Right ventricle myocardium inferior (tissue), 1 donor: ENCODE results near the gene EGFR. TPM values are rescaled to one million over a fixed set of nuclear protein-coding genes. Genes with fewer than 3 reads are reported as not detected.
"Not testable (repeated sequence)": the region's sequence is repeated elsewhere in the genome, so short reads cannot be mapped to it uniquely, and the experiment has no call there.

Source experiments
- ATAC-seq: fragments of 200-7000 bp; cut with Tn5 transposase; one replicate; pipeline ENCODE4 v1.9.1; 2020; ENCODE audit warnings: mild to moderate bottlenecking, moderate library complexity
- DNase-seq: peaks from one replicate; pipeline ENCODE4 v3.0.0; 2021; ENCODE audit errors: missing footprints
- intact Hi-C: fragments of 100-400 bp; cut with DNase I; formaldehyde crosslinking; loops from one replicate; pipeline ENCODE4 v1.11.0; 2022
- total RNA-seq: library from RNA; stranded (reverse); fragmentation: NEBNext Ultra II Directional; extraction: Animal tissue kit (Norgen Biotek cat#: 25700); gene quantifications from one replicate; pipeline ENCODE4 v1.2.1, GENCODE V29; 2021
- donor health status: DM: no; HTN: yes; CAD: no; lungs with severe emphysema.

EGFR gene
- total RNA-seq, 1 donor from 2014 or later, result 11.4 TPM

DNA sequence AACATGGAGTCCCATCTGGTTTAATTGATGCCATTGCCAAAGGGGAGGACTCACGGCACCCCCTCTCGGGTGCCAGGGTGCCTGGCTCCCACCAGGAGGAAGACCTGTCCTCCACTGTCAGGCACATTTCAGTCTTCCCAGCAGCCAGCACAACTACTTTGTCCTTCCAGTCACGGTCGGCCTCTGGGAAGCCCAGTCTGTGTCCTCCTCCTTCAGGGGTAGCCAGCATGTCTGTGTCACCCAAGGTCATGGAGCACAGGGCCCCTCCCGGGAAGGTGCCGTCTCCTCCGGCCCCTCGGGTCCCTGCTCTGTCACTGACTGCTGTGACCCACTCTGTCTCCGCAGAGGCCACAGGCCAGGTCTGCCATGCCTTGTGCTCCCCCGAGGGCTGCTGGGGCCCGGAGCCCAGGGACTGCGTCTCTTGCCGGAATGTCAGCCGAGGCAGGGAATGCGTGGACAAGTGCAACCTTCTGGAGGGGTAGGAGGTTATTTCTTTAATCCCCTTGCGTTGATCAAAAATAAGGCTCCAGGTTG is 142.4 kb downstream of the EGFR start:
- DNase-seq (no peak), ATAC-seq (no peak)
- intact Hi-C loops, result no loop called here

DNA sequence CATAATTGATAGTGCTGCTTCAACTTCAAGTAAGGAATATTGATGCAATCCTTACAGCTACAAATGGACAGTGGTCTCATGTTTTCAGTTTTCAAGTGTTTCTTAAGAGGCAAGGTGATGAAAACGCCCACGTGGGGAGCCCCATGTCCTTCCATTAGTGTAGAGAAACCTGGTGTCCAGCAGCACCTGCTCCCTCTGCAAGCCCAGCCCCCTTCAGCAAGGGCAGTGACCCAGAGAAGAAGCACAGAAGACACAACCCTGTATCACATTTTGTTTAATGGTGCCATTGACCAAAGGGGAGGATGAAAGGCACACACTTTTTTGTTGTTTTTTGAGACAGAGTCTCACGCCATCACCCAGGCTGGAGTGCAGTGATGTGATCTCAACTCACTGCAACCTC is 143.7 kb downstream of the EGFR start:
- DNase-seq (no peak), ATAC-seq (no peak)
- intact Hi-C loops, result no loop called here

GRCh38 chr7:55163733-55164132 is 144.9 kb downstream of the EGFR start:
- DNase-seq, result no peak
- ATAC-seq, result no peak
- intact Hi-C loops, result no loop called here

- no peak for ATAC-seq
- intact Hi-C loops, result no loop called here
- DNase-seq, result no peak
These were observed 145.7 kb downstream of the EGFR start for GRCh38 chr7:55164527-55164926.

GRCh38 chr7:55165176-55165861 is 146.5 kb downstream of the EGFR start:
- DNase-seq, result no peak
- intact Hi-C loops, result no loop called here
- ATAC-seq, result no peak

GRCh38 chr7:55167296-55167695 is 148.5 kb downstream of the EGFR start:
- ATAC-seq, intact Hi-C loops, DNase-seq: not testable (repeated sequence)

DNA sequence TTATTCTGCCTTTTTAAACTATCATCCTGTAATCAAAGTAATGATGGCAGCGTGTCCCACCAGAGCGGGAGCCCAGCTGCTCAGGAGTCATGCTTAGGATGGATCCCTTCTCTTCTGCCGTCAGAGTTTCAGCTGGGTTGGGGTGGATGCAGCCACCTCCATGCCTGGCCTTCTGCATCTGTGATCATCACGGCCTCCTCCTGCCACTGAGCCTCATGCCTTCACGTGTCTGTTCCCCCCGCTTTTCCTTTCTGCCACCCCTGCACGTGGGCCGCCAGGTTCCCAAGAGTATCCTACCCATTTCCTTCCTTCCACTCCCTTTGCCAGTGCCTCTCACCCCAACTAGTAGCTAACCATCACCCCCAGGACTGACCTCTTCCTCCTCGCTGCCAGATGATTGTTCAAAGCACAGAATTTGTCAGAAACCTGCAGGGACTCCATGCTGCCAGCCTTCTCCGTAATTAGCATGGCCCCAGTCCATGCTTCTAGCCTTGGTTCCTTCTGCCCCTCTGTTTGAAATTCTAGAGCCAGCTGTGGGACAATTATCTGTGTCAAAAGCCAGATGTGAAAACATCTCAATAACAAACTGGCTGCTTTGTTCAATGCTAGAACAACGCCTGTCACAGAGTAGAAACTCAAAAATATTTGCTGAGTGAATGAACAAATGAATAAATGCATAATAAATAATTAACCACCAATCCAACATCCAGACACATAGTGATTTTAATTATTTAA is 151.7 kb downstream of the EGFR start:
- no peak for ATAC-seq
- intact Hi-C loops, result no loop called here

DNA sequence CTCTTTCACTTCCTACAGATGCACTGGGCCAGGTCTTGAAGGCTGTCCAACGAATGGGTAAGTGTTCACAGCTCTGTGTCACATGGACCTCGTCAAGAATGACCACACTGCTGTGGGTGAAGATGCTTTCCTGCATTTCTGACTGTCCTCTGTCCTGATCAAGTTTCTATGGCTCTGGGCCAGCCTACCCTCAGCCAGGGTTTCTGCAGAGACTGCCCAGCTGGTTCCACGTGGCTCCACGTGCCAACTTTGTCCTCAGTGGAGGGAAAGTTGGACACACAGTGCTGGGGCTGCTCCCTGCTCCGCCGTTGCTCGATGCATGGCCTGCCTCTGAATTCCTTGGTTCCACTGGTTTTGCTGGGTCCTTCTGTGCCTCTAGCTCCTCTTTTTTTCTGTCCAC is 152.3 kb downstream of the EGFR start:
- intact Hi-C loops, result no loop called here
- ATAC-seq, result no peak
- DNase-seq, result no peak

More for the DNA sequence above, 151.7 kb downstream of the EGFR start:
- DNase-seq, result no peak

- DNase-seq (no peak), ATAC-seq (no peak)
- intact Hi-C loops, result no loop called here
These were observed 153.3 kb downstream of the EGFR start for GRCh38 chr7:55172161-55172560.

GRCh38 chr7:55172881-55173609 is 154.2 kb downstream of the EGFR start:
- ATAC-seq, result no peak
- DNase-seq, result no peak
- intact Hi-C loops, result no loop called here

DNA sequence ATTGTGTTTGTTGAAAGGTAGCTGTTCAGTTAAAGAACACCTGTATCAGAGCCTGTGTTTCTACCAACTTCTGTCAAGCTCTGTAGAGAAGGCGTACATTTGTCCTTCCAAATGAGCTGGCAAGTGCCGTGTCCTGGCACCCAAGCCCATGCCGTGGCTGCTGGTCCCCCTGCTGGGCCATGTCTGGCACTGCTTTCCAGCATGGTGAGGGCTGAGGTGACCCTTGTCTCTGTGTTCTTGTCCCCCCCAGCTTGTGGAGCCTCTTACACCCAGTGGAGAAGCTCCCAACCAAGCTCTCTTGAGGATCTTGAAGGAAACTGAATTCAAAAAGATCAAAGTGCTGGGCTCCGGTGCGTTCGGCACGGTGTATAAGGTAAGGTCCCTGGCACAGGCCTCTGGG is 154.9 kb downstream of the EGFR start:
- DNase-seq (no peak), ATAC-seq (no peak)
- intact Hi-C loops, result no loop called here

GRCh38 chr7:55174456-55174855 is 155.6 kb downstream of the EGFR start:
- ATAC-seq (no peak), DNase-seq (no peak)
- intact Hi-C loops, result no loop called here

DNA sequence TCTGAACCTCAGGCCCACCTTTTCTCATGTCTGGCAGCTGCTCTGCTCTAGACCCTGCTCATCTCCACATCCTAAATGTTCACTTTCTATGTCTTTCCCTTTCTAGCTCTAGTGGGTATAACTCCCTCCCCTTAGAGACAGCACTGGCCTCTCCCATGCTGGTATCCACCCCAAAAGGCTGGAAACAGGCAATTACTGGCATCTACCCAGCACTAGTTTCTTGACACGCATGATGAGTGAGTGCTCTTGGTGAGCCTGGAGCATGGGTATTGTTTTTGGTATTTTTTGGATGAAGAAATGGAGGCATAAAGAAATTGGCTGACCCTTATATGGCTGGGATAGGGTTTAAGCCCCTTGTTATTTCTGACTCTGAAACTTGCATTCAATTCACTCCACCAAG is 156.0 kb downstream of the EGFR start:
- ATAC-seq, result no peak
- DNase-seq, result no peak
- intact Hi-C loops, result no loop called here

DNA sequence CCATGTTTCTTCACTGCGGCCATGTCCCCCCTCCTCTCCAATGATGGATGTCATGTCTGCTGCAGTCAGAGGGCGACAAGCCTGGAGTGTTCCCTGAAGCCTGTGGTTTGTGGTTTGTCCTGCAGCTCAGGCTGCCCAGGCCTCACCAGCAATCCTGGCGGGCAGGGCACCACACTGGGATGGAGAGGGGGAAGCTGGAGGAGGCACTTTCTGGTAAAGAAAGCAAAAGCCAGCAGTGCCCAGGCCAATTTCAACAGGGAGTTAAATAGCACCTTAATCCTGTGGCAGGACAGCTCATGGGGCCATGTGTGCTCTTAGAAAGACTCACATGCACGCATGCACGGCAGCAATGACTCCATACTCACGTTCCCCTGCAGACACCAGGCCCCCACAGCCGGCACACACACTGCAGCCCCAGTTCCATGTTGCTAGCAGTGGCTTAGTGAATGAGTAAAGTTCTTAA is 158.3 kb downstream of the EGFR start:
- intact Hi-C loops, result no loop called here
- DNase-seq (no peak), ATAC-seq (no peak)

GRCh38 chr7:55177589-55178261 is 158.9 kb downstream of the EGFR start:
- ATAC-seq (peak; percentile 38), DNase-seq (no peak)
- intact Hi-C loops, result no loop called here

DNA sequence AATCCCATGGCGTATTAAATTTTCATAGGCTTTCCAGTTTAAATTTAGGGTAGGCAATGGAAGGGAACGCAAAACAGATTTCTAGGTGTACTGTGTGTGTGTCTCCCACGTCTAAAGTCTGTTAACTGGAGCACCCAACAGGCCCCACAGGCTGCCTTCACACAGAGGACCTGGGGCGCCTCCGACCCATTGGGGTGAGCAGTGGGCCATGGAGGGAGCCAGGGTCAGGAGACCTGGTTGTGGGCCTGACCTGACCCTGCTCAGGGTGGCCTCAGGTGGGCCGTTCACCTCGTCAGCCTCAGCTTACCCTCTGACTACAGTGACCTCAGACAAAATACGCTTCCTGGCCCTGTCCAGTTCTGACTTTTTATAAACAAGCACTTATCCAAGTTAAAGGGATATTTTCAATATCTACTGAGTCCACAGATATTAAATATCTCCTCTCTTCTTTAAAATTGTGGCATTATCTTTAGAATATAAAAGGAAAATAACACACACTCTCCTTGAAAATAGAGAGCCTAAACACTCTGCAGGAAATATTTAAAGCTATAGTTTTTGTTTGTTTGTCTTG is 159.6 kb downstream of the EGFR start:
- DNase-seq (no peak), ATAC-seq (no peak)
- intact Hi-C loops, result no loop called here

DNA sequence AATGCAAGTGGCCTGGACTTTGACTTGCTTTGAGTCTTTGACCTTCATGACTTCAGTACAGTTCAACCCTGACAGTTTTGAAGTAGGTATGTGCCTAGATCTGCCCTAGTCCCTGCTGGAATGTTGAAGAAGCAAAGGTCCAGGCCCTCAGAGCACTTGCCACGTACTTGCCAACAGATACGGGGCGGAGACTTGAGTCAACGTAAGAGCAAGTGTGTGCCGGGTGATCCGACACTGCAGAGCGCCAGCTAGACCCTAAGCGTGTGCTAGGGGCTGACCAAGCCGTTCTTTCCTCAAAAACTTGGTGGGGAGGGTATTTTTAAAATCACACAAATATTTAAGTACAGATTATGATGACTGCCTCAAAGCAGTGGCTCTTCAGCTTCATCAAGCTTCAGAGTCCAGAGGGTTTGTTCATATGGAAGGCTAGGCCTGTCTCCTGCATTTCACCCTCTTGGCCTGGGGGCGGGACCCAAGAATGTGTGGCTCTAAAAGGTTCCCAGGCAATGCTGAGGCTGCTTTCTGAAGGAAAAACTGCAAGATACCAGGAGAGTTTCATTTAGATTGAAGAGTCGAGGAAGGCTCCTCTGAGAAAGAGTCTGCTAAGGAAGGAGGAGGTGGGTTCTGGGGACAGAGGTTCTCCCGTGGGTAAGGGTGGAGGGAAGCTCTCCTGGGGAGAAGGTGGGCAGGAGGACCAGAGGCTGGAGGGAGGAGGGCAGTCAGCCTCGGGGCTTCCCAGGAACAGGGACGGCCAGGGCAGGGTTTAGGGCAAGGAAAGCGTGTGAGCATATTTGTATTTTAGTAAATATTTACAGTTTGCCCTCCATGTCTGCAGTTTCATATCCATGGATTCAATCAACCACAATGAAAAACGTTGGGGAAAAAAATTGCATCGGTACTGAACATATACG is 160.3 kb downstream of the EGFR start:
- intact Hi-C loops, result no loop called here
- ATAC-seq (no peak), DNase-seq (no peak)
